NCI-H345 treated with DMSO at 0.1 percent for 48 hours (cell line): ENCODE data around the gene ZFPM1.

Source experiments
- DNase-seq: peaks from one replicate; lab custom pipeline; 2025; ENCODE audit not compliant: unreplicated experiment; lab: John Stamatoyannopoulos, UW

The ZFPM1 gene

GRCh38 chr16:88585269-88585668 is 132.2 kb downstream of the ZFPM1 start:
- DNase-seq = no peak

- no peak for DNase-seq
These were observed 133.0 kb downstream of the ZFPM1 start for GRCh38 chr16:88585927-88586581.
